HG02840 (cell line): ENCODE data around the gene REEP6.

Source experiments
- ATAC-seq: cut with Tn5 transposase; IDR thresholded peaks from one replicate; pipeline ENCODE4 v1.9.1; 2021; ENCODE audit warnings: mild to moderate bottlenecking, moderate library complexity, moderate number of reproducible peaks; ENCODE audit not compliant: unreplicated experiment, low FRiP score

REEP6 gene

DNA sequence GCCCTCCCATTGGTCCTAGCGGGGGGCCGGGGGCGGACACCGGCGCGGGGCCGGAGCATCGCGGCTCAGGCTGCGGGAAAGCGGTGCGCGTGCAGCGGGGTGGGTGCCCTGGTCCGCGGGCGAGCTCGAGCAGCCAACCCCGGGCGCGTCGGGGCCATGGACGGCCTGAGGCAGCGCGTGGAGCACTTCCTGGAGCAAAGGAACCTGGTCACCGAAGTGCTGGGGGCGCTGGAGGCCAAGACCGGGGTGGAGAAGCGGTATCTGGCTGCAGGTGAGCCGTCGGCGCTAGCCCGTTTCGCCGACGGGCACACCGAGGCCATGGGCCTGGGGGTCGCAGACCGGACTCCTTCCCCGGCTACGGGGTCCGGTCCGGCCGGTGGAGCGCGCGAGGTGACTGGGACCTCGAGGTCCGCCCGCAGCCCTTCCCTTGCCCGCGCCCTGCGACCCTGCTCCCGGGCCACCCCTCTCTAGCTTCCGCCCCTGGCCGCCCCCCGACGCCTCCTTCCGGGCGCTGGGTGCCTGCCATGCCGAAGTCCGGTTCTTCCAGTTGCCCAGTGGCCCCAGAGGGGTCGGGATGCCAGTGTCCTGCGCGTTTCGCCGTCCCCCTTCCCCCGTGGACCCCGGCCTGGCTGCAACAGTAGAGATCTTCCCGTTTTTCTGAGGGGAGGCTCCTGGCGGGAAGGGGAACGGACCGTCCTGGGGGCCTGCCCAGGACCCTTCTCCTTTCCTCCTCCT lies at the start of gene REEP6:
Gene REEP6 (plus strand): TSS at position 68 of the 735 bp plus-strand sequence. CDS start 89 bp downstream, at position 157.
- no peak for ATAC-seq

DNA sequence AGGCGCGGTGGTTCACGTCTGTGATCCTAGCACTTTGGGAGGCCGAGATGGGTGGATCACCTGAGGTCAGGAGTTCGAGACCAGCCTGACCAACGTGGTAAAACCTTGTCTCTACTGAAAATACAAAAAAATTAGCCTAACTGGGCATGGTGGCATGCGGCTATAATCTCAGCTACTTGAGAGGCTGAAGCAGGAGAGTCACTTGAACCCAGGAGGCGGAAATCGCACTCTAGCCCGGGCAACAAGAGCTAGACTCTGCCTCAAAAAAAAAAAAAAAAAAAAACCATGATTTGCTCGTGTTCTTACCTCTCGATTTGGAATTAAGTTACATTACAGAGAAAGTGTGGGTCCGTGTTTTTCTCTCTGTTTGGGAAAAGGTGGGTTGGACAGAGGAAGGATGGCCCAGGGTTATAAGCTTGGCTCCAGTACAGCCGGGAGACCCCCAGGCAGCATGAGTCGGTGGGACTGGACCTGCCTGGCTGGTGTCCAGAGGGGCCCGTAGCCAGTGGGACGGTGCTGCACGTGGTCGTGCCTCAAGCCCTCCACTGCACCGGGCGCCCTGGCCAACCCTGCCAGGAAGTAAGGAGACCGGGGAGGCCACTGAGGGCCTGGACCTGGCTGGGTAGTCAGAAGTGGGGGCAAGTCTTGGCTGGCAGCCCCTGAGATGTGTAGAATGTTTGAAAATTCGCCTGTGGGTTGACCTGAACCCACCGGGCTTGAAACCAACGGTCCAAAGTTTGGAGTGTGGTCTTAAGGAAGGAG lies 49.1 kb upstream of the REEP6 start:
- no peak for ATAC-seq

DNA sequence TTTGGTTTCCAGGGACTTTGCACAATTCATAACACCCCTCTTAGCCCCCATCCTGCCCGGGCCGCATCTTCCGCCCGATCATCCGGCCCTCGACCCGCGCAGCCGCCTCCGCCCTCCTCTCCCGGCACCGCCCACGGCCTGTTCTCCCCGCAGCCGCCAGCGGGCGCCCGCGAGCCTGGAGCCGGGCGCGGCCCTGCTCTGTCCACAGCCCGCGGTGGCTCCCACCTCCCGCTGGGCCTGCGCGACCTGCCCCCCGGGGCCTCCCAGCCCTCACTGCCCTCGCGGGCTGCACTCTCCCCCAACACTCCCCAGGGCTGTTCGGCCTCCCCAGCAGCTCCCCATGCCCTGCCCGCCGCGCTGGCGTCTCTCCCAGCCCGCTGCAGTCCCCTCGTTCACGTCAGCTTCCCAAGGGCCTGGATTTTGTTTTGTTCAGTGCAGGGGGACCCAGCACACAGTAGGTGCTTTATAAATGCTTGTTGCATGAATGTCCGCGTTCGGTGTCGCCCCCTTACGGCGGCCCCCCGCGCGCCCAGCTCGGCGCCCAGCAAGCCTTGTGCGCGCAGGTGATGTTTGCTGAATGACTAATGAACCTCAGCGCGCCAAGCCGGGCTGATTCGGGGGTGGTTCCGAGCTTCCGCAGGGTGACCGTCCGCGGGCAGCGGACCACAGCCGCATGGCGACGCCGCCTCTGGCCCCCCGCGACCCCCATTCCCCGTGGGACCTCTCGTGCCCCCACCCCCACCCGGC lies 45.6 kb upstream of the REEP6 start:
- ATAC-seq: no peak

DNA sequence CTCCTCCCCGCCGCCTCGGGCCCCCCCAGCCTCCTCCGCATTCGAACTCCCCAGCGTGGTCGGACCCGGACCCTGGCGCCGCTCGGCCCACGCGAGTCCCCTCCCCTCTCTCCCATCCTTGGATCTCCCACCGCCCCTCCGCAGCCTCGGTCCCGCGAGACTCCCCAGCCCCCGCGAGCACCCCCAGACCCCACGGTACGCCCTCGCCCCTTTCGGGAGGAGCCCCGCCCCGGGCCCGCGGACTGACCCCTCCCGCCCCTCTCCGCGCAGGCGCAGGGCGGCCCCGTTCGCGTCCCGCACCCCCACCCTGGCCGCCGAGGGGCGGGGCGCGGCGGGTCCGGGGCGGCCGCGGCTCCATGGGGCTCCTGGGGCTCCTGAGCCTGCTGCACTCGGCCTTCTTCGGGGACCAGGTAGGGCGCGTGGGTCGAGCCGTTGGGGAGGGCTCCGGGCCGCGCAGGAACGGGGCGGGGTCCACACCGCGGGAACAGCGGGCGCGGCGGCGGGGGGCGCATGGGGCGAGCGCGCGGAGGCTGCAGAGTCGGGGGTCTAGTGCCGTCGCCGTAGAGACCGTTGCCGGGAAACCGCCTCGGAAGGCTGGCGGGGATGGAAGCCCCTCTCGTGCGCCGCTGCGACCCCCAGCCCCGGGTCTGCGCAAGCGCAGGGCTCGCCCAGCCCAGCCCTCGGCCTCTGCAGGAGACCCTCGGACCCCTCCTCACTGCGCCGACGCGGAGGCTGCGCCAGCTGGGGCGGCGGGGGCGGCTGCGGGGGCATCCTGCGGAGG lies 44.9 kb upstream of the REEP6 start:
- no peak for ATAC-seq

DNA sequence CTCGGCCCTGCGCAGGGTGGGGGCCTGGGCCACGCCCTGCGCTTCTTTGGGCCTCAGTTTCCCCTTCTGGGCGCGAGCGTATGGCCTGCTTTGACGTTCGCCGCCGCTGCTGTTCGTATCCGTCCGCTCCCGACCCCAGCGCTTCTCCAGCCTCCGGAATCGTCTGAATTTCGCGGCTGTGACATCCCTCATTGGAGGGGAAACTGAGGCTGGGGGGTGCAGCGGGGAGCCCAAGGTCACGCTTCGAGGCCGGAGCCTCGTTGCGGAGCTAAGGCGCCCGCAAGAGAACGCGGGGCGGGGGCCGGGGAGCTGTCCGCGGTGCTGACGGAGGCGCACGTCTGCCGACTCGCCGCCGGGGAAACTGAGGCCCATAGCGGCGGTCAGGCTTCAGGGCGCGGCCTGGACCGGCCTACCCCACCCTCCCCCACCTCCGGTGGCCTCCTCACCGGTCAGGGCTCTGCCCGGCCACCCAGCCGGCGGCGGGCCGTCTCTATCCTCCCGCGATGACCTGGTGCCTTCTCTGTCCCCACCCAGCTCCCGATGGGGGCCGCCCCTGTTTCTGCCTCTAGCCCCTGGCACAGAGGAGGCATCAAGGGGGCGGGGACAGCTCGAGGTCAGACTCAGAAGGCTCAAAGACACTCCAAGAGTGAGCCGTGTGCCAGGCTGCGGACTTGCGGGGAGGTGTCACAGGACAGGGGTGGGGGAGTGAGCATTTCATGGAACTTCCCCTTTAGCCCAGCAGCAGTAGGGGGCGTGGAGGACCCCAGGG lies 44.1 kb upstream of the REEP6 start:
- no peak for ATAC-seq

DNA sequence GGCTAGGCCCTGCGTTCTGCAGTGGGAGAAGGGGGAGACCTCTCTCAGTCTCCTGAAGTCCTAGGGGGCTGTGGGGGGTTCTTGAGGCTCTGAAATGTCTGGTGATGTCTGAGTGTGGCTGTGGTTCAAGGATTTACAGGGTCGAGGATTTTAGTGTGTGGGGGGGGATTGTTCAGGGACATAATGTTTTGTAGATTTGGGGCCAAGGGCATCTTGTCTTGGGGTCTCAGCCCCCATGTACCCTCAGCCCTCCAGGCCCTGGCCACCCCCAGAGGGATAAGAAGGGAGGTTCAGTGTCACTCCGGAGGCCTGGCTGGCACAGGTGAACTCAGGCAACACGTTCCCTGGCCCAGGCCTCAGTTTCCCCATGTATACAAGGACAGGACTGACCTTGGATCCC lies 43.5 kb upstream of the REEP6 start:
- ATAC-seq: no peak

DNA sequence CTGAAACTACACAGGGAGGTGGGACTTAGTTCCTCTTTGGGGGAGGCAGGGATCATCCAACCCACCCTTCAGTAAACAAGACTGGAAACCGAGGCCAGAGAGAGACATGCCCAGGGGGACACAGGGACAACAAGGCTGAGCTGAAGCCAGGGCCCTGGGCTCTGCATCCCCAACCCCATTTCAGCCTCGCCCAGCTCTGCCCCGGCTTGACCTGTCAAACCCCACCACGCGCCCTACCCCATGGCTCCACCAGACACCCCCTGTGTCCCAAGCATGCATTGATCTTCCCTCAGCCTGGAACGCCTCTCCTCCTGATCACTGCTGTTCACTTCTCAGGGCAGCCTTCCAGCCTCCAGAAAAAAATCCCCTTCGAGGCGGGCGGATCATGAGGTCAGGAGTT lies 43.0 kb upstream of the REEP6 start:
- no peak for ATAC-seq

DNA sequence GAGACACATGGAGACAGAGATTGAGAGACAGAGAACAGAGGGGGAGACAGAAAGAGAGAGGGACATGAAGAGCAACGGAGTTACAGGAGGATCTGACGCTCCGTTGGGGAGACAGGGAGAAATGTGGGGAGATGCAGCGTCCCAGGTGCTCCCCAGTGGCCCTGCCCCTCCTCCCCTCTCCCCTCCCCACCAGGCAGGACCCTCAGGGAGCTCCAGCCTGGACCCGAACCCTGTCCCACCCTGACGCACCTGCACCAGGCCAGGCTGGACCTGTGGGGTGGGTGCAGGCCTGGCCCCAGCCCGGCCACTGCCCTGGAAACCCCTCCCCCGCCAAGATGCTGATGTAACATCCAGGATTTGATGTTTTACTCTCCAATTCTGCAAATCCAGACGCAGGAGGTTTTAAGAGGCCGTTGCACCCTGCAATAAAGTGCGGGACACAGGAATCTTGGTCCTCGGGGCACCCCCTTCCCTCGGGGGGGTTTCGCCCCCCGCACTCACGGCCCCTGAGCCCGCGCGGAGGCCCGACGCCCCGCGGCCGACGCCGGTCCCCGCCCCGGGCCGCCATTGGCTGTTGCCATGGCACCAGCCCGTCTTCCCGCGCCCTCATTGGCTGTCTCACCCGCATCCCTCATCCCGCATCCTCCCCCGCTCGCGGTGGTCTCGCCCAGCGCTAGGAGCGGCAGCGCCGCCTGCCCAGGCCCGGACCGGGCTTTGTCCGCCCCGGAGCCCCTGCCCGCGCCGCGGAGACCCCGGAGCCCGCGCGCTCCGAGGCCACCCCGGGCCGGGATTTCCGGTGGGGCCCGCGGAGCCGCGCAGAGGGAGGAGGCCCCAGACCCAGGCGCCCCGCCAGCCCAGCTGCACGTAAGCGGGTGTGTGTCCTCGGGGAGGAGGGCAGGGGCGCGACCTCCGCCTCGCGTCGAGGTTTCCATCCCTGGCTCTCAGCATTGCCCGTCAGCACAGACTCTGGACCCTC lies 41.2 kb upstream of the REEP6 start, which contains the start of gene APC2:
Gene APC2 (plus strand): TSS at position 655 of the 976 bp plus-strand sequence. CDS start 2,881 bp downstream, outside the sequence.
- ATAC-seq: no peak

DNA sequence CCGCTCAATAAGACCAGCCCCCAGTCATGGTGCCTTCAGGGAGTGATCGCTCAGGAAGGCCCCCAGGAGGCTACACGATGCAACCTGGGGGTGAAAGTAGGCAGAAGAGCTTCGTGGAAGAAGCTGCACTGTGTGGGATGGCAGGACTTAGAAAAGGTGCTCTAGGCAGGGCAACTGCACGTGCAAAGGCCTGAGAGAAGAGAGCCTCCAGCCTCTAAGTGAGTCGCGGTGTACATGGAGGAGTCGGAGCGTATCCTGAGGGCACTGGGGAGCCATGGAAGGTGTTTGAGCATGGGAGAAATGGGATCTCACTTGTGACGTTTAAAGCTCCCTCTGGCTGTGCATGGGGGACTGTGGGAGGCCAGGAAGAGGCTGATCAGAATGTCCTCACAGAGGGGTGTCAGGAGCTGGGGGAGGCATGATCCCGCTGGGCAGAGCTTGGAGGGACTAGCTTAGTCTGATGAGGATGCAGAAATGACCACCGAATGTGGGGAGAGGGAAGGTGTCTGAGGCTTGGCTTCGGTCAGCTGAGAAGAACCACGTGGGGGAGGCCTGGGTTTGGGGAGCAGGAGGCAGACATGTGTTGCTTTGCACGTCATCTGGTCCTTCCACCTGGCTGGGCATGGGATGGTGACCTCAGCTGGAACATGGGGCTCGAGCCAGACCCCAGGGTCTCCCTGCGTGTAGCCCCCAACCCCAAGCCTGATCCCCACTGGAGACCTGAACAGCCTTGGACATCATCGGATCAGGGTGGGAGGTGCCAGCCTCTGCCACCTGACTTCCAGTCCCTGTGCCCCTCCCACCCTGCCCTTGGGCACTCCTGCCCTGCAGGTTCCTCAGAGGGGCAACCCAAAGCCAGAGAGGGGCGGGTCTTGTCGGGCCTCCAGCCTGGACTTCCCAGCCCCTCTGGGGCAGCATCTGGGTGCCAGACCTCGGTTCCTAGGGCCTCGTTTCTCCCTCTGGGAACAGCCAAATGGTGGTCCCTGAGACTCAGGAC lies 39.9 kb upstream of the REEP6 start:
- ATAC-seq: no peak

DNA sequence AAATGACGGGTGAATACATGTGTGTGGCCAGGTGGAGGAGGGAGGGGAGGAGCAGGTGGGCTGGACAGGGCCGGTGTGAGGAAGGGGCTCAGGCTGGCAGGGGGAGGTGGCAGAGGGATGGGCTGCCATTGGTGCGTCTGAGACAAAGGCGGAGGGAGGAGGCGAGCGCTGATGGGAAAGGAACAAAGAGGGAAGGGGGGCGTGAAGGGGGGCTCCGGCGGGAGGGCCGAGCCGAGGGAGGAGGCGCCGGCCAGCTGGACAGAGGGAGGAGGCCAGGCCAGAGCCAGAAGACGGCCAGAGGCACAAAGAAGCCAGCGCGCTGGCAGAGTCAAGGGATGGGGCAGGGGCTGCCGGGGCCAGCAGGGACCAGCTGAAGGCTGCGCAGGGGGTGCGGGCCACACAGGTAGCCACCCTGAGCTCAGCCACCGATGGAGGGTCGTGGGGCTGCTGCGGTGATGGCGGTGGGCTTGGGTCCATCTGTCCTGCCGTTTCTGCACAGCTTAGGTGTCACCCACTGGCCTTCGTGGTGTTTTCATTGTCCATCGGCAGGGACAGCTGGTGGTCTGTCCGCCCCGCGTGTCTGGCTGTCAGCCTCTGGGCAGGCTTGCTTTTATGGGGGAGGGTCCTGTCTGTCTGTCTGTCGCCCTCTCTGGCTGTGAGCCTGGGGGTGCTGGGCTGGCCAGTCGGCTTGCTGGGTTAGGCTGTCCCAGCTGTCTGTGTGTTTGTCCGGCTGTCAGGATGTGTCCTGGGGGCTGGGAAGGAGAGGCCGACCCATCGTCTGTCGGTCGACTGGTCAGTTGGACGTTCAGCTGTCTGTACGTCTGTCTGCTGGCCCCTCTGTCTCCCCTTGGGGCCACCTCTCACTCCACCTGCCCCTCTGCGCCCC lies 38.8 kb upstream of the REEP6 start:
- no peak for ATAC-seq

DNA sequence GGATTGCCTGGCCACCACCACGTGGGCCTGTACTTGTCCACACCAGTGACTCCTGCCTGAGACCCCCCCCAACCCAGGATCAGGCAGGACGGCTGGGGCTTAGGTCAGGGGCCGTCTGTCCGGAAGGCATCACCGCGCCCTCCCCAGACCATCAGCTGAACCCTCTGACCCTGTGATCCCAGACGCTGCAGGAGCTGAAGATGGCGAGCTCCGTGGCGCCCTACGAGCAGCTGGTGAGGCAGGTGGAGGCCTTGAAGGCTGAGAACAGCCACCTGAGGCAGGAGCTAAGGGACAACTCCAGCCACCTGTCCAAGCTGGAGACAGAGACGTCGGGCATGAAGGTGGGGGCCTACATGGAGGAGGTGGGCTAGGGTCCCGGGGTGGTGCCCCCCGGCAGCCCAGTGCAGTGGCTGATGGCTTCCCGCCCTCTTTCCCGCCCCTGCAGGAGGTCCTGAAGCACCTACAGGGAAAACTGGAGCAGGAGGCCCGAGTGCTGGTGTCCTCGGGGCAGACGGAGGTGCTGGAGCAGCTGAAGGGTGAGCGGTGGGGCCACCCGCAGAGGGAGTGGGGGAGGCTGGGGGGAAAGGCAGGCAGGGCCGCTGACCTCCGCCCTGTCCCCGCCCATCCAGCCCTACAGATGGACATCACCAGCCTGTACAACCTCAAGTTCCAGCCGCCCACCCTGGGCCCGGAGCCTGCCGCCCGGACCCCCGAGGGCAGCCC lies 38.0 kb upstream of the REEP6 start:
- no peak for ATAC-seq

DNA sequence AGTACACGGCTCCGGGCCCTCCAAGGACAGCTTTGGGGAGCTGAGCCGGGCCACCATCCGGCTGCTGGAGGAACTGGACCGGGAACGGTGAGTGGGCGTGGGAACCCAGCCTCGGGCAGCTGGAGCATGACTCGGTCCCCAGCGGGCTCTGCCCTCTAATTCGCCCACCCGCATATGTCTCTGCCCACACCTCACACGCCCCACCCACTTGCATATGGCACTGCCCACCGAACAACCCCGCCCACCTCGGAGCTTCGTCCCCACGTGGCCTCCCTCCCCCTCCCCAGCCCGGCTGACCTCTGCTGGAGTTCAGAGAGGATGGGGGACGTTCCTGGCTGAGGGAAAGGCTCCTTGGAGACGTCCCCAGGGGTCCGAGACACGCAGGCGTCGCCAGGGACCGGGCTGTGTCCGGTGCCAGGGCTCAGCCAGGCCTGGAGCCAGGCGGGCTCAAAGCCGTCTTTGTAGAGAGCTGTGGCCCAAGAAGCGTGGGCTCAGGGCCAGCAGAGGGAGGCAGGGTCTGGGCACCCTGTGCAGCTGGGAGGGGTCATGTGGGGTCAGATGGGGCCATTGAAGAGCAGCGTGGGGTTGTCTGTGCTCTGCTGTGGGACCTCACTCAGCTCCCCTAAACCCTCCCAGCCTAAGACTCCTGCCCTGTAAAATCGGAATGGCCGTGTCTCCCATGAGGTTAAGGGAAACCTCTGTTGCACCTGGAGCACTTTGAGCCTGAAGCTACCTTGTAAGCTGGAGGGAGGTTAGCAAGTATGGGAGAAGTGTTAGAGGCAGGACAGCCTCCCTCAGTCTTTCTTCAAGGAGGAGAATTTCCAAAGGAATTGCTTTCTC lies 37.2 kb upstream of the REEP6 start:
- no peak for ATAC-seq

DNA sequence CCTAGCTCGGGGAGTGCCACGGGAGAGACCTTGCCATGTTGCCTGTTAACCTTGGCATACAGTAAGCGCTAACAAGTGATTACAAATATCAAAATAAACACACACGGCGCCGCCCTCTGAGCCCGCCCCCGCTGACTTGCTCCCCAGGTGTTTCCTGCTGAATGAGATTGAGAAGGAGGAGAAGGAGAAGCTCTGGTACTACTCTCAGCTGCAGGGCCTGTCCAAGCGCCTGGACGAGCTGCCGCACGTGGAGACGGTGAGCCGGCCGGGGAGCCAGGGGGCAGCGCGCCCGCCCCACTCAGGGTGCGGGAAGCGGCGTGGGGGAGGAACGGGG lies 36.0 kb upstream of the REEP6 start:
- ATAC-seq: no peak

DNA sequence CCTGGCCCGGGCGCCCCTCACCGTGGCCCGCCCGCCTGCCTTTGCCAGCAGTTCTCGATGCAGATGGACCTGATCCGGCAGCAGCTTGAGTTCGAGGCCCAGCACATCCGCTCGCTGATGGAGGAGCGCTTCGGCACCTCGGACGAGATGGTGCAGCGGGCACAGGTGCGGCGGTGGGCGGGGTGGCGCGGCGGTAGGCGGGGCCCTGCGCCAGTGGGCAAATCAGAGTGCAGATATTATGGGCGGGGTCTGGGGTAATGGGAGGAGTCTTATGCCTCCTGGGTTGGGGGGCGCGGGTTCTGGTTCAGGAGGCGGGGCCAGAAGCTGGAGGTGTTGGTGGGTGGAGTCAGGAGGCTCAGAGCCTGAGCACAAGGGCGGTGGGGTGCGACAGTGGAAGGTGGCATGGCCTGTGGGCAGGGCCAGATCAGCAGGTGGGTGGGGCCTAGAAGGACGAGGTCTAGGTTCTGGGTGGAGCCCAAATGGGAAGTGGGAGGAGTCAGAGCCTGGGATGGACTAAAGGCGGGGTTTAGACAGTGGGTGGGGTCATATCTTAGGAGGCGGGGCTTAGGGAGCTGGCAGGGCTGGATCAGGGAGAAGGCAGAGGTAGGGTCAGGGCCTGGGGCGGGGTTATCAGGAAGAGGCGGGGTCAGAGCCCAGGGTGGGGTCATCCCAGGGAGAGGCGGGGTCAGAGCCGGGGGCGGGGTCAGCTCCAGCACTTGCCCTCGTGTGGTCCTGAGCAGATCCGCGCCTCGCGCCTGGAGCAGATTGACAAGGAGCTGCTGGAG lies 35.5 kb upstream of the REEP6 start:
- no peak for ATAC-seq
